Ectodermal cell (in vitro differentiated cells): ENCODE measurements around the gene TRIM73.
"Not testable (repeated sequence)": the region's sequence is repeated elsewhere in the genome, so short reads cannot be mapped to it uniquely, and the experiment has no call there.

Experiments used
- H3K27ac ChIP-seq: 2 replicates; pipeline ENCODE4 v1.7.0; 2013; ENCODE audit warnings: mild to moderate bottlenecking, low read depth, low read length; ENCODE audit not compliant: insufficient read depth, poor library complexity, severe bottlenecking
- H3K27me3 ChIP-seq: 2 replicates; pipeline ENCODE4 v1.7.0; 2013; ENCODE audit warnings: mild to moderate bottlenecking, low read length; ENCODE audit not compliant: insufficient read depth, control insufficient read depth, poor library complexity, severe bottlenecking
- H3K36me3 ChIP-seq: one replicate; pipeline ENCODE4 v1.7.0; 2013; ENCODE audit warnings: low read length; ENCODE audit not compliant: control insufficient read depth, insufficient read depth
- H3K4me1 ChIP-seq: one replicate; pipeline ENCODE4 v1.7.0; 2013; ENCODE audit warnings: low read length; ENCODE audit not compliant: control insufficient read depth, insufficient read depth
- H3K4me3 ChIP-seq: 2 replicates; pipeline ENCODE4 v1.7.0; 2013; ENCODE audit warnings: low read depth, low read length, control low read depth; ENCODE audit not compliant: insufficient read depth
- H3K9me3 ChIP-seq: 2 replicates; pipeline ENCODE4 v1.7.0; 2013; ENCODE audit warnings: mild to moderate bottlenecking, low read length, moderate library complexity; ENCODE audit not compliant: control insufficient read depth
- WGBS, 2 experiments: methylation state at CpG; one replicate each; pipeline ENCODE4 v1.1.7; 2013; ENCODE audit warnings: missing lambda C conversion rate in 2 of 2; 5-methylcytosine and 5-hydroxymethylcytosine counted together

Gene TRIM73

DNA sequence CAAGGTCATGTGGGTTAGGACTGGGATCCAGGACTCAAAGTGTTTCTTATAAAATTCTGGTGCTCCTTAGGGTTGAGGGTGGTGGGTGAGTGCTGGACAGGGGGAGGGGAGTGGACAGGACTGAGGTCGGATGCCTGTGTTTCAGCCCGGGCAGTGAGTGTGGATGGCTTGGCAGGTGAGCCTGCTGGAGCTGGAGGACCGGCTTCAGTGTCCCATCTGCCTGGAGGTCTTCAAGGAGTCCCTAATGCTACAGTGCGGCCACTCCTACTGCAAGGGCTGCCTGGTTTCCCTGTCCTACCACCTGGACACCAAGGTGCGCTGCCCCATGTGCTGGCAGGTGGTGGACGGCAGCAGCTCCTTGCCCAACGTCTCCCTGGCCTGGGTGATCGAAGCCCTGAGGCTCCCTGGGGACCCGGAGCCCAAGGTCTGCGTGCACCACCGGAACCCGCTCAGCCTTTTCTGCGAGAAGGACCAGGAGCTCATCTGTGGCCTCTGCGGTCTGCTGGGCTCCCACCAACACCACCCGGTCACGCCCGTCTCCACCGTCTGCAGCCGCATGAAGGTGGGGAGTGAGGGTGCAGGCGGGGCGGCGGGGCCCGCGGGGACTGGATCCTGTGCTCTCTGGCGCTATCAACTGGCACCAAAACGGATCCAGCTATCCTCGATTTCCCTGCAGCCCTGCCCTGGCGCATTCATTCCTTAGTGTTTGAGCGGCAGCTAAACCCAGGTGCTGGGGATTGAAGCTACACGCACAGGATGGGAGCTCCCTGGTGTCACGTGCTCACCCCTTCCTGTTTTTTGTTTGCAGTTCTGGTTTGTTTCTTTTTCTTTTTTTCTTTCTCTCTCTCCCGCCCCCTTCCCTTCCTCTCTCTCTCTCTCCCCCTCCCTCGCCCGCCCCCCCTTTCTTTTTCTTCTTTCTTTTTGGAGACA lies 3.6 kb downstream of the TRIM73 start:
- H3K36me3 ChIP-seq, H3K9me3 ChIP-seq, H3K27ac ChIP-seq, H3K4me1 ChIP-seq, H3K27me3 ChIP-seq, H3K4me3 ChIP-seq: not testable (repeated sequence)
- WGBS, 2 experiments: 80 to 100% methylated on average over 1 to 2 of the region's 34 CpGs

- not testable (repeated sequence) for H3K9me3 ChIP-seq, H3K27me3 ChIP-seq, H3K4me3 ChIP-seq, H3K27ac ChIP-seq, H3K36me3 ChIP-seq, H3K4me1 ChIP-seq
- WGBS, 2 experiments: no CpG with 5 or more reads among the region's 6 CpGs
Measured at GRCh38 chr7:75400575-75400974, 5.1 kb downstream of the TRIM73 start.

DNA sequence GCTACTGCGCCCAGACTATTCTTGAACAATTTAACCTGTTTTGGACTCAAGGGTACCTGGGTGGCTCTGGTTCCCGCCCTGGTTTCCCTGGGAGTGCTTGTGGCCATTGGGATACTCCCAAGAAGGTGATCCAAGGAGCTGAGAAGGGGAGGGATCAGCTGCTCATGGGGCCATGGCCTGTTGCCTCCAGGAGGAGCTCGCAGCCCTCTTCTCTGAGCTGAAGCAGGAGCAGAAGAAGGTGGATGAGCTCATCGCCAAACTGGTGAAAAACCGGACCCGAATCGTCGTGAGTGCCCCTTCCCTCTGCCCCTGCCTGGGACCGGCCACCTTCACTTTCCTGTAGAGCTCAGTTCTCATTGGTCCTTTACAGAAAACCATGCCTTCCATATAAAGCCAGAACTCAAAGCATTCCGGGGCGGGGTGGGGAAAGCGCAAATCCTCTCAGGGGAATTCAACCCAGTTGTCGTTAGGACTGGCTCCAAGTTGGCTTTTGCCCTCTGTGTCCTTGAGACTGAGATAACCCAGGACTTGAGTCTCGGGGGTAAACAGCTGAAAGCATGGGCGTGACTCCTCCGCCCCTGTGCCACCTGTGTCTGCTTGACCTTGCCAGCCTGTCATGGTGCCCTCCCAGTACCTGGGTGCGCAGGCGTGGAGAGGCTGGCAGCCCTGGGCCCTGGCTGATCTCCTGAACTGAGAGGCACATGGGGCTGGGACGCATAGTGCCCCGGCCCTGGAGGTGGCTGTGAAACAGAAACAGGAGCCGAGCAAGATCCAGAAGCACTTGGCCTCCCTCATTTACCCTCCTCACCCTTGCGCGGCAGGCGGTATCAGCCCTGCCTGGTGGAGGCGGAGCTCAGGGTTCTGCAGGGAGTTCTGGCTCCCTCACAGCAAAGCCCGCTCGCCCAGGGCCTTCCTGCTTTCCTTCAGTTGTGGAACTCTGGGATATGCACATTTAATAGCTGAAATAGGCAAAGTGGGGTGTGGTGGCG lies 8.3 kb downstream of the TRIM73 start:
- H3K9me3 ChIP-seq, H3K27ac ChIP-seq, H3K4me1 ChIP-seq, H3K27me3 ChIP-seq, H3K4me3 ChIP-seq, H3K36me3 ChIP-seq: not testable (repeated sequence)
- no CpG with 5 or more reads among the region's 28 CpGs for WGBS, 2 experiments

GRCh38 chr7:75404663-75405062 lies 9.2 kb downstream of the TRIM73 start:
- not testable (repeated sequence) for H3K9me3 ChIP-seq, H3K27ac ChIP-seq, H3K4me1 ChIP-seq, H3K4me3 ChIP-seq, H3K36me3 ChIP-seq, H3K27me3 ChIP-seq
- WGBS, 2 experiments: 90% methylated on average over 2 to 4 of the region's 18 CpGs

GRCh38 chr7:75409880-75410822 lies 14.7 kb downstream of the TRIM73 start:
- not testable (repeated sequence) for H3K9me3 ChIP-seq, H3K27ac ChIP-seq, H3K4me1 ChIP-seq, H3K27me3 ChIP-seq, H3K36me3 ChIP-seq
- H3K4me3 ChIP-seq: peak overlapping the region; percentile 26
- WGBS, 2 experiments: no CpG with 5 or more reads among the region's 74 CpGs

DNA sequence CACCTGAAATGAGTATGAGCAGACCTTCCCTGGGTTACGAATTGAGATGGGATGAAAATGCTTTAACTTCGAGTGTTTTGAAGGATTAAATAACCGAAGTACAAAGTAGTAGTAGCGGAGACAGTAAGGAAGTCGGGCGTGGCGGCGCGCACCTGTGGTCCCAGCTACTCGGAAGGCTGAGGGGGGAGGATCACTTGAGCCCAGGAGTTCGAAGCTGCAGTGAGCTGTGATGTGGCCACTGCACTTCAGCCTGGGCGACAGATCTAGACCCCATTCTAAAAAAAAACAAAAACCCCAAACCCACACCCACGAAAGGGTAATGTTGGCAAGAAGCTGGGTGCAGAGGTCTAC lies 15.4 kb downstream of the TRIM73 start:
- H3K9me3 ChIP-seq, H3K36me3 ChIP-seq, H3K4me1 ChIP-seq, H3K27ac ChIP-seq, H3K27me3 ChIP-seq, H3K4me3 ChIP-seq: not testable (repeated sequence)
- WGBS, 2 experiments: no CpG with 5 or more reads among the region's 13 CpGs

DNA sequence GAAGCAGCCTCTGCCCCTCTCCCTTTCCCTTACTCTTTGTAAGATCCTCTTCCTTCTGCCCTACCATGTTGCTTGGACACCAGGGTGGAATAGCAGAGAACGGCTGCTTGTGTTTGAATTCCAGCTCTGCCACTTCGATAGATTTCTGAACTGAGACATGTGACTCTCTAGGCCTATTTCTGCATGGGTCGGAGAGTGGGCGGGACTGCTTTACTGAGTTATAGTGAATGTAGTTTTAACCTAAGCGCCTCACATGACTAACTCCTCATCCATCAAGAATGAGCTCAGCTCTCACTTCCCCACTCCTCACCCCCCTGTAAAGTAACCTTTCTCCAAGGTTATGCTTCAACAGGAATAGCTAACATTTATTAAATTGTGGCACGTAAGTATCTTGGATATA lies 18.8 kb downstream of the TRIM73 start:
- not testable (repeated sequence) for H3K27ac ChIP-seq, H3K4me3 ChIP-seq, H3K4me1 ChIP-seq, H3K27me3 ChIP-seq, H3K9me3 ChIP-seq, H3K36me3 ChIP-seq
- WGBS, 2 experiments: 92% methylated on average over 2 of the region's 6 CpGs; no CpG with 5 or more reads in 1 of the 2 experiments

- 93 to 96% methylated on average over 6 to 8 of the region's 13 CpGs for WGBS, 2 experiments
- not testable (repeated sequence) for H3K4me3 ChIP-seq, H3K36me3 ChIP-seq, H3K27me3 ChIP-seq, H3K9me3 ChIP-seq, H3K27ac ChIP-seq, H3K4me1 ChIP-seq
Measured at GRCh38 chr7:75414708-75415427, 19.4 kb downstream of the TRIM73 start.

DNA sequence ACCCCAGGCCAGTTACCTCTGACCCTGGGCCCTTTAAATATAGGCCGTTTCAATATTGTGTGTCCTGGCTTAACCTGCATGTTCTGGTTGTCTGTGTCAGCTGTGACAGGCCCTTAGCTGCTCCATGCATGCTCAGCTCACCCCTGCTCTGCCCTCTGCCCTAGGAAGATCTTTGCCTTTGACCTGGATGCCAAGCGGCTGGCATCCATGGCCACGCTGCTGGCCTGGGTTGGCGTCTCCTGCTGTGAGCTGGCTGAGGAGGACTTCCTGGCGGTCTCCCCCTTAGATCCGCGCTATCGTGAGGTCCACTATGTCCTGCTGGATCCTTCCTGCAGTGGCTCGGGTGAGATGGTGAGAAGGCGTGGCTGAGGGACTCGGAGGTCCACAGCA lies 20.0 kb downstream of the TRIM73 start:
- not testable (repeated sequence) for H3K4me3 ChIP-seq, H3K4me1 ChIP-seq, H3K9me3 ChIP-seq, H3K27ac ChIP-seq, H3K27me3 ChIP-seq, H3K36me3 ChIP-seq
- 95 to 97% methylated on average over 9 of the region's 11 CpGs for WGBS, 2 experiments
